Tongue (tissue), 2 donors: ENCODE data around the gene PHLPP2. TPM values are rescaled to one million over a fixed set of nuclear protein-coding genes. Genes with fewer than 3 reads are reported as not detected.

ENCODE experiments used
- DNase-seq: peaks from one replicate; pipeline ENCODE4 v3.0.0-alpha.2; 2015
- total RNA-seq: library from RNA; depleted of rRNA; stranded (reverse); fragments of >200 nt; gene quantifications from one replicate; pipeline ENCODE4 v1.2.3, GENCODE V29; 2014

Gene PHLPP2, protein sequence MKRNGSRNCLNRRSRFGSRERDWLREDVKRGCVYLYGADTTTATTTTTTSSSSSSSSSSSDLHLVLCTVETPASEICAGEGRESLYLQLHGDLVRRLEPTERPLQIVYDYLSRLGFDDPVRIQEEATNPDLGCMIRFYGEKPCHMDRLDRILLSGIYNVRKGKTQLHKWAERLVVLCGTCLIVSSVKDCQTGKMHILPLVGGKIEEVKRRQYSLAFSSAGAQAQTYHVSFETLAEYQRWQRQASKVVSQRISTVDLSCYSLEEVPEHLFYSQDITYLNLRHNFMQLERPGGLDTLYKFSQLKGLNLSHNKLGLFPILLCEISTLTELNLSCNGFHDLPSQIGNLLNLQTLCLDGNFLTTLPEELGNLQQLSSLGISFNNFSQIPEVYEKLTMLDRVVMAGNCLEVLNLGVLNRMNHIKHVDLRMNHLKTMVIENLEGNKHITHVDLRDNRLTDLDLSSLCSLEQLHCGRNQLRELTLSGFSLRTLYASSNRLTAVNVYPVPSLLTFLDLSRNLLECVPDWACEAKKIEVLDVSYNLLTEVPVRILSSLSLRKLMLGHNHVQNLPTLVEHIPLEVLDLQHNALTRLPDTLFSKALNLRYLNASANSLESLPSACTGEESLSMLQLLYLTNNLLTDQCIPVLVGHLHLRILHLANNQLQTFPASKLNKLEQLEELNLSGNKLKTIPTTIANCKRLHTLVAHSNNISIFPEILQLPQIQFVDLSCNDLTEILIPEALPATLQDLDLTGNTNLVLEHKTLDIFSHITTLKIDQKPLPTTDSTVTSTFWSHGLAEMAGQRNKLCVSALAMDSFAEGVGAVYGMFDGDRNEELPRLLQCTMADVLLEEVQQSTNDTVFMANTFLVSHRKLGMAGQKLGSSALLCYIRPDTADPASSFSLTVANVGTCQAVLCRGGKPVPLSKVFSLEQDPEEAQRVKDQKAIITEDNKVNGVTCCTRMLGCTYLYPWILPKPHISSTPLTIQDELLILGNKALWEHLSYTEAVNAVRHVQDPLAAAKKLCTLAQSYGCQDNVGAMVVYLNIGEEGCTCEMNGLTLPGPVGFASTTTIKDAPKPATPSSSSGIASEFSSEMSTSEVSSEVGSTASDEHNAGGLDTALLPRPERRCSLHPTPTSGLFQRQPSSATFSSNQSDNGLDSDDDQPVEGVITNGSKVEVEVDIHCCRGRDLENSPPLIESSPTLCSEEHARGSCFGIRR (N-terminal part only)
- 6.5 TPM for total RNA-seq

DNA sequence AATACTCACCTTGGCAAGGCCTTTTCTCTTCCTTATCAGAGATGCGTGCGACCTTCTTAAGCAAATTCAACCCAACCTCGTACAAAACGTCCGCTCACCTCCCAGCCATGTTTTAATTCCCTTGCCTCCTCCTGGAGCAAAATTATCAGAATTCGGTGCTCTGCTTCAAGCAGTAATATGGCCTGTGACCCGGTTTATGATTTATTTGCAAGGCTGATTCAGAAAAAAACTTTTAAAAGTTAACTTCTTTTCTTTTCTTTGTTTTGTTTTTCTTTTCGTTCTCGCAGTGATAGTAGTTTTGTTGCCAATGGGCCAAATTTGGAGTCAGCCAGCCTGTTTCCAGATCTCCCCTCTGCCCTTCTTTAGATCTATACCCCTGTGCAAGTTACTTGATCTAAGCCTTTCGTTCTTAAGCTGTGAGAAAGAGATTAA is at the start of gene PHLPP2:
Gene PHLPP2 (minus strand): TSS at position 382 of the 432 bp plus-strand sequence. CDS start 9,906 bp downstream, outside the sequence.
- DNase-seq: no peak

DNA sequence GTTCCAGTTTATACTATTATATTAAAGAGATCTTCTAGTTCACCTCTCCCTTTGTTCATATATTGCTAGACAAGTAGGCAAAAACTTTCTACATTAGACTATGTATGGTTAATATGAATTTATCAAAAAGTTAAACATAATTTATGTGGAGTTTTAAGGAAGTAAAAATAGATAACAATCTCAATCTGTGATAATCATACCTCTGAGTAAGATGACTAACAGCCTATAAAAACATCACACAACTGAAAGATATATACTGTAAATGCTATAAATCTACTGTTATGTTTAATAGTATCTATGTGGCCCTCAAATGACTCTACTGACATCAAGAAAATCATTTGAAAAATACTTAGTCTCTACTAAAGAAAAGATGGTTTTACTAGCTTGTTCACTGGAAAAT is 47.1 kb upstream of the PHLPP2 start:
- no peak for DNase-seq

DNA sequence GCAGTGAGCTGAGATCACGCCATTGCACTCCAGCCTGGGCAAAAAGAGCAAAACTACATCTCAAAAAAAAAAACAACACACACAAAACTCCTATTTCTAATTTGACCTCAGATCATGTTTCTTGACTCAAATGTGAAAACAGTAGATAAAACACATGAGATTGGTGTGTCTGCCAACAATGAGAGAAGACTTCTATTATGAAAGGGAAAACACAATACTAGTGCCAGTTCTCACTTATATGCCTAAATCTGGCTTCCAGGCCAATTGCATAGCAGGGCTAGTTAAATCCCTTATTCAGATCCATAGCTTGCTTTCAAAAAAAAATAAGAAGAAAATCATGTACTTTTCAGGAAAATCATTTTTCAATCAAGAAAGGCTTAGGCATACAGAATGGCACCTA is 44.7 kb upstream of the PHLPP2 start:
- no peak for DNase-seq

DNA sequence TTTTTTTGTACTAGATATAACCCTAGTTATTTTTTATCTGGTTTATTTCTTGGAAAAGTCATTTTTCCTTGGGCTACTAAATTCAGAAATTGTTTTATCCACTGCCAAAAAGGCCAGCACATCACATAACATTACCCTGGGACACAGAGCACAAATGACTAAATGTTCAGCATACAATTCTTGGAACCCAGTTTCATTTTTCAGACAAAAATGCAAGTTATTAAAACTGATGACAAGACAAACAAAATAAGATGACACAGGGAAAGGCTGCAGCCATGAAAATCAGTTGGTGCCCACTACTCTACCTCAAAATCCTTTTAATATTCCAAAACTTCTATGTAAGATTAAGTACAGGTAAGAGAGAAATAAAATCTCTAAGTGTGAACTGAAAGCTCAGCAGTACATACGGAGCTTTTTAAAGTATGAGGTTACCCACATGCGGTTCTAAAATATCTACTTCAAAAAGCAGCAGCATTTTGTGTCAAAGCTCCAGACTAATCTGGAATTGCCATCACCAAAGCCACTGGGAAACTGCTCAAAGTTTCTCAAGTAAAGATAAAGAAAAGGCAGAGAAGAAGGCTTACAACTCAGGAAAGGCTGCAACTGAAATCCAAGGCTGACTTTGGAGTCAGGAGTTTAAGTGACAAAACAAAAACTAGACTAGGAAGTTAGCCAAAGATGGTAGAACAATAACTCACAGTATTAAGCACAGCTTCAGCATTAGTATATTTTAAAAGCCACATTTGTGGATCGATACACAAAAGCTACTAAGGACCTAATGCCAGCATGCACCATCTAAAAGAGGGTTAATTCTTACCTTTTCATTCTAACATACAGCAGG is 42.8 kb upstream of the PHLPP2 start:
- no peak for DNase-seq

DNA sequence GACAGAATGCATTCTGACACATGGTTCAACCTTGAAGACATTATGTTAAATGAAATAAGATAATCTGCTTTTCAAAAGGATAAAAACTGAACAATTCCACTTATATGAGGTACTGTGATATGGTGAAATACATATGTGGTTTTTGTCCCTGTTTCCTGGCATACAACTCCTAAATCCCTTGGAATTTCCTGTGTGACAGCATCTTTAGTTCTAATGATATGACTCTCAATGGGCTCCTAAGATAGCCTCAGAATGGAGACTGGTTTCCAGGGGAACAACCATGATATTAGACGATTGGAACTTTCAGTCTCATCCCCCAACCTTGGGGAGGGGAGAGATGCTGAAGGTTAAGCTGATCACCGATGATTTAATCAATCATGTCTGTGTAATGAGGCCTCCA is 37.7 kb upstream of the PHLPP2 start:
- DNase-seq: no peak

DNA sequence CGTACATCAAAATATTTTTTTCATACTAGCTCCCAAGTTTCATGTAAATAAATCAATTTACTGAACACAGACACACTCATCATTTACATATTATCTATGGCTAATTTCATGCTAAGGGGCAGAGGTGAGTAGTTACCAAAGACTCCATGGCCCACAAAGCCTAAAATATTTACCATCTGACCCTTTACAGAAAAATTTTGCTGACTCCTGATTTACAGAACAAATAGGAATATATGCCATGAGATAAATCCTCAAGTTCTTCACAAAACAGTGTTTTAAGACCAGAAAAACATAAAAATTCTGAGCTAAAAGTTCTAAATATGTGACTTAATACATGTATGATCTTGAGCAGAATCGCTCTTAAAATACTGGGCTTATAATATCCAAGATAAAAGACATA is 36.6 kb upstream of the PHLPP2 start:
- no peak for DNase-seq

DNA sequence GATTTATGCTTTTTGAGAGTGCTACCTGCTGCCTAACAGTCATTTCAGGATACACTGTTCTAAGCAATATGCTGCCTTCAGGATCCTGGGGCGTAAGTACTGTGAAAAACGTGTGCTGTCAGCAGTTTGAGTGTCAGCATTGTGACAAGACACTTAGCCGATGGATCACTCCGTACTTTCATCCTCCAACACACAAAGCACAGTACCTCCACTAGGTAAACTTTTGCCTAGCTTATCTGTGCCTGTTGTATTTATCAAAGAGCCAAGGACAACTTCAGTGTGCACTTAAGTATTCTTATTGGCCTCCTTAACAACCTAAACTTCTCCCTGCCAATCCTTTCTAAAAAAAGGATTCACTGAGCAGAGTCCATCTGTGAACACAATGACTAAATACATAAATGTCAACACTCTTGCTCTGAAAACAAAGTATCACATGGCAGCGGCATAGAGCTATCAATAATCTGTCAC is 33.8 kb upstream of the PHLPP2 start:
- no peak for DNase-seq

DNA sequence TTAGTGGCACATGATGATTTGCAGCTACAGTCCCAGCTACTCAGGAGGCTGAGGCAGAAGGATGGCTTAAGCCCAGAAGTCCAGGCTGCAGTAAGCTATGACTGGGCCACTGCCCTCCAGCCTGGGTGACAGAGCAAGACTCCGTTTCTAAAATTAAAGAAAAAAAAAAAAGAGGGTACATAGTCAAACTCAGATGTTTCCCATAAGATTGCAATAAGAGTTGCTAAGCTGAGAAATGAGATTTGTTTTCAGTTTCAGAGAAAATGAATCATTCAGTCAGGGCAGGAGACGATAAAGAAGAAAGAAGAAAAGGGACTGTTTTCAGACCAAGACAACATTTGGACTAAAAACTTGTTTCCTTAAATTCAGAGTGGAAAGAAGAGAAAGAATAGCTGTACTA is 30.2 kb upstream of the PHLPP2 start:
- DNase-seq: no peak

DNA sequence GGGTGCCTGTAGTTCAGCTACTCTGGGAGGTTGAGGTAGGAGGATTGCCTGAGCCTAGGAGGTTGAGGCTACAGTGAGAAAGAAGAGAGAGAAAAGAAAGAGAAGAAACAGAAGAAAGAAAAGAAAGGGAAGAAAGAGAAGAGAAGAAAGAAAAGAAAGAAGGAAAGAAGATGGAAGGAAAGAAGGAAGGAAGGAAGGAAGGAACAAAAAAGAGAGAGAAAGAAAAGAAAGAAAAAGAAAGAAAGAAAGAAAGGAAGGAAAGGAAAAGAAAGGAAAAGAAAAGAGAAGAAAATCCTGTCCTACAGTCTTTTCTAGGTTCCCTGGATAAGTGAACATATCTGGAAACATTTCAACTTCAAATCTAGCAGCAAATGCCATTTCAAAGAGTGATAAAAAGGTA is 29.6 kb upstream of the PHLPP2 start:
- no peak for DNase-seq

DNA sequence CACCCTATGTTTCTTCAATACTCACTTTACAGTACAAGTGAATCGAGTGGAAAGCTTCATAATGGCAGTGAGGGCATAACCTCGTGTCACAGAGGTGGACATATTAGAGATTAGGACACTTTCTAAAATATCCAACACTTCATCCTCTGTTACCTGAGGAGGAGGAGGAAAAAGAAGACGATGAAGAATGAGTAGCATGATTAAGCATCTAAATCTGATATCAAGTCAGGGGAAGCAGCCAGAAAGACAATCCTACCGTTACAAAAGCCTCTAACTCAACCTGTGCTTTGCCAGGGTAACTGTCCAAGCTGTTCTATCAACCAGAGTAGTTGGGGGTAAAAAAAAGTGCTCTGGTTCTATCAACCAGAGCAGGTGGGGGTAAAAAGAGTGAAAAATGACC is 23.7 kb upstream of the PHLPP2 start:
- no peak for DNase-seq

DNA sequence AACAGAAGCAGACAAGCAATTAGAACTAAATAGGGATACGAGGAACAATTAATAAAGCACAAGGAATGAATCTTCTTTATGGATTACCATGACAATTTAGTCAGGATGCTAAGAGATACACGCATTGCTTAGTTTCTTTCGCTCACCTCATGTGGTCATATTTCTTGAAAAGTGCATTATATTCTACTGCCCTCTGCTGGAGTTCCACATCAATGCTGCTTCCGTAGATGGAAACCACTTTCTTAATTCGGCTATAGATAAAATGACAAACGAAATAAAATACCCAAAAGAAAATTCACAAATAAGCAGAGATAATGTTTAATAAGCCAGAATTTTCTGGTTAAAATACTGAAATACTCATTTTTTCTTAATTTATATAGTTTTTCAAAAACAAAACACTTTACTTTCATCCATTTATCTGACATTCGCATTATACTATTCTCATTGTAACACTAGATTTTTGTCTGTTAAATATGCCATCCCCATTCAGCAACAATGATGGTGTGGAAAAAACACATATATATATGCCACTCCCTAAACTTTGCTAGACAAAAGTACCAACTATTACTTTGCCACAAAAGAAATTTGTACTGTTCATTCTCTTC is 22.0 kb upstream of the PHLPP2 start:
- DNase-seq: peak; percentile 62

DNA sequence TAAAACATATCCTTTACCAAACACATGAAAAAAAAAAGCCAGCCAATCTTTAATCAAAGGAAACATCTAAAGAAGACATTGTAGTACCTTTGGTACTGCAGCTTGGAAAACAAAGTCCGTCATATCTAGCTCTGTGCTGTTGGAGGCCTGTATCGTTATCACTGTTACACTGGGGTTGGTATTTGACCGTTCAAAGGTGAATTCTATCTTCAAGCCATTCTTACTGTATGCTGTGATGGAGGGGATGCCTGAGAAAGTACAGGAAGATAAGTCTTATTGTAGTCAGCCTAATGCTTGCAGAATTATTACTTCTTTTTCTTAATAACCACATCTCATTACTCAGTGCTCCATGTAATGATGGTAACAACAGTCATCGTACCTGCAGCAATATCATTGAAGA is 14.4 kb upstream of the PHLPP2 start:
- DNase-seq: no peak

DNA sequence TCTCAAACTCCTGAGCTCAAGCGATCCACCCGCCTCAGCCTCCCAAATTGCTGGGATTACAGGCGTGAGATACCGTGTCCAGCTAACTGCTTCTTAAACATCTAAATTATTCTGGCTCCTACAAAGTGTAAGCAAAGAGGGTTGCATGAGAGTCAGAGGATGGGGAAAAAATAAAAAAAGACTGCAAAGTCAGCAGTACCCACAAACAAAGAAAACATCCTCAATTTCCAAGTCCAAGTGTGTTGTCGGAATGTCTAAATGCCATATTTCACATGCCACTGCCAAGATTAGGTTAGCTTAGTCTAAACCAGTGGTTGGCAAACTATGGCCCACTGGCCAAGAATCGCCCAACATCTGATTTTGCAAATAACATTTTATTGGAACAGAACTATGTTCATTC is 13.0 kb upstream of the PHLPP2 start:
- no peak for DNase-seq

DNA sequence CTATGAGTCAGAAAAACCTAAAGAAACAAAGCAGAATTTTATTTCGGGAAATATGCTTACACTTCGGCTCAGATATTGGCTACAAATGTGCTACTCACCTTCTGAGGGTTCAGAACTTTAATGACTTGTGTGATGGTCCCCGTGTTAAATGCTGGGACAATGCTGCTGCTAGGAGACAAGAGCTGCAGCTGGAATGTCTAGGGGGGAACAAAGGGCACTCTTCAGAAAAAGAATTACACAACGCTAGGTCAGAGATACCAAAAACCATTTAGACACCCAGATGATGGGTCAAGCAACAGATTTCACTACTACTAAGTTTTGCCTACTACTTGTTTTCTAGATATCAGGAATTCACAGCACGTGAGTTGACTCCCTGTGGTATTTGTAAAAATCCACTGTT is 10.0 kb upstream of the PHLPP2 start:
- DNase-seq: no peak

DNA sequence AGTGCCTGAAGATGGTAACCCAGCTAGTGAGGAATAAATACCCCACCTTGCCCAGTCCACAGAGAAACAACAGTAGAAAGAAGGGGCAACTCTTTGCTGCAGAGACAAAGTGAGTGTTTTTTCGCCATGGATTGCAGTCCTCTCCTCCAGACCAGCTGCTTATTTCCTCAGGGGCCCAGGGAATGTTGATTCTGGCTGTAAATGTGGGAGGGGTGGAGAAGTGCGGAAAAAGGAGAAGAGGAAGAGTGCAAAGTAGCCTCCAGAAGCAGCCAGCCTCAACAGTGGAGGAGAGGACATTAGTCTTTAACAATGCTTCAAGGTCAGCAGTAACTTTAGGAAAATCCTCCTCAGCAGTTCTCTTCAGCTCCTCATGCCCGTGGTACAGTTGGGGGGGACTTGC is 8.1 kb upstream of the PHLPP2 start:
- DNase-seq: no peak

DNA sequence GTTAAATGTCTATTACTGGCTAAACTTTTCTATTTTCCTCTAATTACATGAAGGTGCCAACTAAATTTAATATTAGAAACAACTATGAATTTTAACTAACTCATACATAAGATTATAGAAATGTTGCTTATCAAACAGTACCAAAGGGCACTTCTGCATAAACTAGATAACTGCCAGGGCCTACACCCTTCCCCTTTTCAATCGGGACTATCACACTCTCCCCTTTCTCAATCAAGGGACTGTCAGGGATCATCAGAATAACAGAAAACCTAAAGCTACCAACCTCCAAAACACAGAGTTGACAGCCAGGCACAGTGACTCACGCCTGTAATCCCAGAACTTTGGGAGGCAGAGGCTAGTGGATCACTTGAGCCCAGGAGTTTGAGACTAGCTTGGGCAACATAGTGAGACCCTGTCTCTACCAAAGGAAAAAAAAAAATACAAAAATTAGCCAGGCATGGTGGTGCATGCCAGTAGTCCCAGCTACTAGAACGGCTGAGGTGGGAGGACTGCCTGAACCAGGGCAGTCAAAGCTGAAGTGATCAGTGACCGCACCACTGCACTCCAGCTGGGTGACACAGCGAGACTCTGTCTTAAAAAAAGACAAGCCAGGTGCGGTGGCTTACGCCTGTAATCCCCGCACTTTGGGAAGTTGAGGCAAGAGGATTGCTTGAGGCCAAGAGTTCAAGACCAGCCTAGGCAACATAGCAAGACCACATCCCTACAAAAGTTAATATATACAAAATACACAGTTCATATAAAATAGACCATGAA is 3.2 kb upstream of the PHLPP2 start:
- DNase-seq: no peak

DNA sequence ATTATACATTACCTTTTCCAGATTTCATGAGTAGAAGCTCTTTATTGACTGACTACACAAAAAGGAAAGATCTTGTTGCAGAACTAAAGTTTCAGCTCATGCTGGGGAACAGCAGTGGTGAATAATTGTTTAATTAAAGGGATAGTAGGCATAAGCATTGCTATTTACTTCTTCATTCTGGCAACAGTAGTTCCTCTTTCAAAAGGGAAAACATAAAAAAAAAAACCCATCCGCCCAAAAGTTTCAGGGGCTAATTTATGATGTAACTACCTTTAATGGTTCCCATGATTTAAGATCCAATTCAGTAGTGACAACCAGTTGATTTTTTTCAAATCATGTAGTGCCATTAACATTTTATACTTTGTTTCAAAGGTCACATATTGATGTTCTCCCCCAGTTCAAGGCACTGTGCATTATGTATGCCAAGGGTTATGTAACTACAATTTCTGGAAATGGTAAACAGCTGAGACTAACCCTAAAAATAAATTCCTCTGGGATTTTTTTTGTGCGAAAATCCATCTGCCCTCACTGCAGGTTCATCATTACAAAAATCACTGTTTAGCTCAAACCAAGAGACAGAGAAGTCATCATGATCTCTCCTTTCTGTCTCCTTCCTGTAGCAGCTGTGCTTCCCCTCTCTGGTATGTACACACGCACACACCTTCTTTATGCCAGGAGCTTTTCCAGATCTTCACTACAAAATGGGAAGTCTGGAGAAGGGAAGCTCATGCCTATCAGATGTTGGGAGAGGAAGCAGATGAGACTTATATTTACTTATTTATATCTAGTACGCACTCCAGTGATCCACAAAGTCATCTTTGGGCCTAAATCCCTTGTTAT is 2.2 kb upstream of the PHLPP2 start:
- no peak for DNase-seq

DNA sequence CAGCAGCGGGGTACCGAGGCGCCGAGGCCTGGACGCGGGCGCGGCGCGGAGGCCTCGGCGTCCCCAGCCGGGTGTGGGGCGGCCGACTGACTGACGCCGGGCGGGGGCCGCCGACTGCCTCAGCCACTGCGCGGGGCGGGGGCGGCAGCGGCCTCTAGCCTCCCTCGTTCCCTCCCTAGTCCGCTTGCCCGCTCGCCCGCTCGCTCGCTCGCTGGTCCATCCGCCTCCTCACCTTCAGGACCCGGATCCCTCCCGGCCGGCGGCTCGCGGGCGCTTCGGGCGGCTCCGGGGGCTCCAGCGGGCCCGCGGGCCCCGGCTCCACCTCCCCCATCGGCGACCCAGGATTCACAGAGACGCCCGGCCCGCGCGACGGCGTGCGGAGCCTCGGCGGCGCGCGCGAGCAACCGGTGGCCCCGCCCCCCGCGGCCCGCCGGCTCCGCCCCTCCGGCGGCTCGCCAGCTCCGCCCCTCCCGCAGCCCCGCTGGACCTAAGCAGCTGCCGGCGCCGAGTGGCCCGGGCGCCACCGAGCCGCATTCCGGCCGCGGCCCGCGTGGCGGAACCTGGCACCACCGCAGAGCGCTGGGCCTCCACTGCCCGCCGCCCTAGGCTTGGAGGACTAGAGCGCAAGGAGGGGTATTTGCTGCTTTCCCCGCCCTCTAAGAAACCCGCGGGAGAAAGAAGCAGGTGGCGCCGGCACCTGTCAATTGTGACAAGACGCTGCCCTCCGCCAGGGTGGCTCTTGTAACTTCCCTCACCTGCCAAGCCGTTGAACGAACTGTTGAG is 773 bp downstream of the PHLPP2 start:
- peak; percentile 86 for DNase-seq
